ENCODE data around the gene RNF225. TPM values are rescaled to one million over a fixed set of nuclear protein-coding genes. Genes with fewer than 3 reads are reported as not detected.

RNF225 gene
- total and polyA plus RNA-seq, 2 of the 13 experiments (the other 11 are each of a cell fraction or from before 2014, with no cell fraction given) = not detected

DNA sequence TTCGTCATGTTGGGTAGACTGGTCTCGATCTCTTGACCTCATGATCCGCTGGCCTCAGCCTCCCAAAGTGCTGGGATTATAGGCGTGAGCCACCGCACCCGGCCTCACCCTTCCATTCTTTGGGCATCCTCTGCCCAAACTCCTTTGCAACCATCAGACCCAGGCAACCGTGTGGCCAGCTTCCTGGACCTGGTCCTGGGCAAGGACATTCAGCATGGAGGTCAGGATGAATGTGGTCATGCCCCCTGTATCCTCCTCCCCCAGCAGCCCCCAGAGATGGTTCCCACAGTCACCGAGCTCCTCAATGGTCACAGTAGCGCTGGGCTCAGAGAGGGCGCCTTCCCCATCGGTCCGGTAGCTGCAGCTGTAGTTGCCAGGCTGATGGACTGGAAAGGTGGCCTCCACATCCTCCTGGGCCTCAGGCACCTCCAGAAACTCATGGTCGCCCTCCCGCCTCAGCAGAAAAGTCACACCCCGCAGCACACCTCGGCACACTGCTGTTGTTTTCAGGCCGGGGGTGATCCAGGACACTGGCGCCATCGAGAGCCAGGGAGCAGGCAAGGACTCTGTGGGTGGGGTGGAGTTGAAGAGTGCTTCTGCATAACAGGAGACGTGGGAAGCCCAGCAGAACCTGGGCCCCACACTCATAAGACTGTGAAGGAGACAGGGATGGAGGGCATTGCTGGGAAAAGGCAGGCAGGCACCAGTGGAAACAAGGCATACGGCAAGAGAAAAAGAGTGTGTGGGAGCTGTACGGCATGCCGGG, 43.3 kb upstream of the RNF225 start:
- peak overlapping the region; percentile 93 for H3K4me2 ChIP-seq (ENCODE audit: low read depth, low read length)
- peak overlapping the region; percentile 50 to 71 (median 68); a peak in 4 of 6 replicates for H3K4me3 ChIP-seq (replicated peaks in 1 of 3; ENCODE audit: insufficient read depth in 1 of 3, low read depth in 2 of 3, low read length in 3 of 3)
- FAIRE-seq (no peak), ATAC-seq (peak; percentile 9), DNase-seq (ENCODE audit: low spot score) (no peak)
- H3K27me3 ChIP-seq (ENCODE audit: control insufficient read depth in 1 of 2, insufficient read depth in 2 of 2, low read length in 2 of 2) = no peaks in the 10 kb centered on the region
- no peak overlapping the region for H3K27ac ChIP-seq (ENCODE audit: extremely low read length, insufficient read depth, low read length)
- in situ Hi-C loops (cut with HindIII; ENCODE audit: extremely low pct_ligation_motif_present, low pct_unique_long_range_greater_than_20kb) (no loop called here), intact Hi-C loops (cut with micrococcal nuclease; ENCODE audit: unreplicated experiment) (no loop called here)
- no peaks in the 10 kb centered on the region for H3K9me3 ChIP-seq (ENCODE audit: low read length)
- CTCF ChIA-PET (ENCODE audit: low intra/inter-chr PET ratio, low total read pairs) = no interaction called here
- peak overlapping the region; percentile 62; the same call in 1 of the 2 replicates for H3K9ac ChIP-seq (ENCODE audit: insufficient read depth, low read depth, low read length)
- no peaks in the 10 kb centered on the region for H3K79me2 ChIP-seq (ENCODE audit: insufficient read depth, low read length)
- BruUV-seq (replicated peaks) = no TSS peak
- whole genome bisulfite sequencing (ENCODE audit: low lambda C conversion rate) = 74% methylated on average over 17 of the region's 23 CpGs
- H4K20me1 ChIP-seq (ENCODE audit: insufficient read depth, low read length) = no peaks in the 10 kb centered on the region
- no peaks in the 10 kb centered on the region for H3K36me3 ChIP-seq (replicated peaks in 1 of 2; ENCODE audit: control insufficient read depth in 1 of 2, insufficient read depth in 2 of 2, low read length in 2 of 2)
- H3K4me1 ChIP-seq (ENCODE audit: insufficient read depth, low read length) = peaks cover 48% of the 10 kb centered on the region
- POLR2A ChIA-PET = interaction anchor here (0.7 to 1.8 kb wide), 7 partner anchors 8 to 55 kb away, joined by 3 to 23 read pairs (median 3); partner anchors contain the start of genes ZNF497 and ZSCAN22
- no peak overlapping the region for H2AFZ ChIP-seq (ENCODE audit: low read length)
- no peak for TF ChIP-seq XRCC5 (optimal IDR thresholded peaks at IDR 0.05; ENCODE audit: low read length)
- no peak for TF ChIP-seq PHF8 (CRISPR knock-in tag; IDR thresholded peaks at IDR 0.05)
- TF ChIP-seq, protein P1, sequence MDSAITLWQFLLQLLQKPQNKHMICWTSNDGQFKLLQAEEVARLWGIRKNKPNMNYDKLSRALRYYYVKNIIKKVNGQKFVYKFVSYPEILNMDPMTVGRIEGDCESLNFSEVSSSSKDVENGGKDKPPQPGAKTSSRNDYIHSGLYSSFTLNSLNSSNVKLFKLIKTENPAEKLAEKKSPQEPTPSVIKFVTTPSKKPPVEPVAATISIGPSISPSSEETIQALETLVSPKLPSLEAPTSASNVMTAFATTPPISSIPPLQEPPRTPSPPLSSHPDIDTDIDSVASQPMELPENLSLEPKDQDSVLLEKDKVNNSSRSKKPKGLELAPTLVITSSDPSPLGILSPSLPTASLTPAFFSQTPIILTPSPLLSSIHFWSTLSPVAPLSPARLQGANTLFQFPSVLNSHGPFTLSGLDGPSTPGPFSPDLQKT (CRISPR knock-in tag; IDR thresholded peaks at IDR 0.05; ENCODE audit: borderline replicate concordance) = no peak
- no peak for TF ChIP-seq ZNF75D (CRISPR knock-in tag; IDR thresholded peaks at IDR 0.05; ENCODE audit: borderline replicate concordance)
- TF ChIP-seq, protein P2, sequence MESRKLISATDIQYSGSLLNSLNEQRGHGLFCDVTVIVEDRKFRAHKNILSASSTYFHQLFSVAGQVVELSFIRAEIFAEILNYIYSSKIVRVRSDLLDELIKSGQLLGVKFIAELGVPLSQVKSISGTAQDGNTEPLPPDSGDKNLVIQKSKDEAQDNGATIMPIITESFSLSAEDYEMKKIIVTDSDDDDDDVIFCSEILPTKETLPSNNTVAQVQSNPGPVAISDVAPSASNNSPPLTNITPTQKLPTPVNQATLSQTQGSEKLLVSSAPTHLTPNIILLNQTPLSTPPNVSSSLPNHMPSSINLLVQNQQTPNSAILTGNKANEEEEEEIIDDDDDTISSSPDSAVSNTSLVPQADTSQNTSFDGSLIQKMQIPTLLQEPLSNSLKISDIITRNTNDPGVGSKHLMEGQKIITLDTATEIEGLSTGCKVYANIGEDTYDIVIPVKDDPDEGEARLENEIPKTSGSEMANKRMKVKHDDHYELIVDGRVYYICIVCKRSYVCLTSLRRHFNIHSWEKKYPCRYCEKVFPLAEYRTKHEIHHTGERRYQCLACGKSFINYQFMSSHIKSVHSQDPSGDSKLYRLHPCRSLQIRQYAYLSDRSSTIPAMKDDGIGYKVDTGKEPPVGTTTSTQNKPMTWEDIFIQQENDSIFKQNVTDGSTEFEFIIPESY (CRISPR knock-in tag; IDR thresholded peaks at IDR 0.05) = peak; percentile 80; the same call in 1 of the 2 replicates
- TF ChIP-seq, protein P3, sequence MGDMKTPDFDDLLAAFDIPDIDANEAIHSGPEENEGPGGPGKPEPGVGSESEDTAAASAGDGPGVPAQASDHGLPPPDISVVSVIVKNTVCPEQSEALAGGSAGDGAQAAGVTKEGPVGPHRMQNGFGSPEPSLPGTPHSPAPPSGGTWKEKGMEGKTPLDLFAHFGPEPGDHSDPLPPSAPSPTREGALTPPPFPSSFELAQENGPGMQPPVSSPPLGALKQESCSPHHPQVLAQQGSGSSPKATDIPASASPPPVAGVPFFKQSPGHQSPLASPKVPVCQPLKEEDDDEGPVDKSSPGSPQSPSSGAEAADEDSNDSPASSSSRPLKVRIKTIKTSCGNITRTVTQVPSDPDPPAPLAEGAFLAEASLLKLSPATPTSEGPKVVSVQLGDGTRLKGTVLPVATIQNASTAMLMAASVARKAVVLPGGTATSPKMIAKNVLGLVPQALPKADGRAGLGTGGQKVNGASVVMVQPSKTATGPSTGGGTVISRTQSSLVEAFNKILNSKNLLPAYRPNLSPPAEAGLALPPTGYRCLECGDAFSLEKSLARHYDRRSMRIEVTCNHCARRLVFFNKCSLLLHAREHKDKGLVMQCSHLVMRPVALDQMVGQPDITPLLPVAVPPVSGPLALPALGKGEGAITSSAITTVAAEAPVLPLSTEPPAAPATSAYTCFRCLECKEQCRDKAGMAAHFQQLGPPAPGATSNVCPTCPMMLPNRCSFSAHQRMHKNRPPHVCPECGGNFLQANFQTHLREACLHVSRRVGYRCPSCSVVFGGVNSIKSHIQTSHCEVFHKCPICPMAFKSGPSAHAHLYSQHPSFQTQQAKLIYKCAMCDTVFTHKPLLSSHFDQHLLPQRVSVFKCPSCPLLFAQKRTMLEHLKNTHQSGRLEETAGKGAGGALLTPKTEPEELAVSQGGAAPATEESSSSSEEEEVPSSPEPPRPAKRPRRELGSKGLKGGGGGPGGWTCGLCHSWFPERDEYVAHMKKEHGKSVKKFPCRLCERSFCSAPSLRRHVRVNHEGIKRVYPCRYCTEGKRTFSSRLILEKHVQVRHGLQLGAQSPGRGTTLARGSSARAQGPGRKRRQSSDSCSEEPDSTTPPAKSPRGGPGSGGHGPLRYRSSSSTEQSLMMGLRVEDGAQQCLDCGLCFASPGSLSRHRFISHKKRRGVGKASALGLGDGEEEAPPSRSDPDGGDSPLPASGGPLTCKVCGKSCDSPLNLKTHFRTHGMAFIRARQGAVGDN (CRISPR knock-in tag; IDR thresholded peaks at IDR 0.05) = peak; percentile 9; the same call in 1 of the 2 replicates
- TF ChIP-seq ZNF329 (CRISPR knock-in tag; IDR thresholded peaks at IDR 0.05; ENCODE audit: low read depth) = peak; percentile 93
- 0 out of 2 replicates have a peak, but pooled peaks have one; percentile 43 for TF ChIP-seq SAFB2 (CRISPR knock-in tag; IDR thresholded peaks at IDR 0.05; ENCODE audit: borderline replicate concordance, low read depth)
- 0 out of 2 replicates have a peak, but pooled peaks have one; percentile 41 for TF ChIP-seq DNMT1 (CRISPR knock-in tag; IDR thresholded peaks at IDR 0.05)
